ENCODE data around the gene CXCR6.

The CXCR6 gene

DNA sequence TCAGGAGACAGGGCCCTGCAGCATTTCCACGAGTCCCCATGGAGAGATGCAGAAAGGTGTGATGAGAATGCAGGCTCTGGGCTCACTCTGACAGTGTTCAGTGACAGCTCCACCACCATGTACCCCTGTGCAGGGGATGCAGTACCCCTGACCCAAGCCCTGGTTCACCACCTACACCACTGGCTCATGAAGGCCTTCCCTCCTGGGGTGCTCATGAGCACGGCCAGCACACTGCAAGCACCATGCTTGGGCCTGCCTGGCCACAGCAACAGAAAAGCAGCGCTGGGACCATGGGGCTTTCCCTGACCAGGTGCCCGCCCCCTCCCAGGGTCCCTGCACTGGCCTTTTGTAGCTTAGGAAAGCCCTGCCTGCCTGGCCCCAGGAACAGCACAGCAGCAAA is 6.2 kb downstream of the CXCR6 start:
- no peak for DNase-seq

DNA sequence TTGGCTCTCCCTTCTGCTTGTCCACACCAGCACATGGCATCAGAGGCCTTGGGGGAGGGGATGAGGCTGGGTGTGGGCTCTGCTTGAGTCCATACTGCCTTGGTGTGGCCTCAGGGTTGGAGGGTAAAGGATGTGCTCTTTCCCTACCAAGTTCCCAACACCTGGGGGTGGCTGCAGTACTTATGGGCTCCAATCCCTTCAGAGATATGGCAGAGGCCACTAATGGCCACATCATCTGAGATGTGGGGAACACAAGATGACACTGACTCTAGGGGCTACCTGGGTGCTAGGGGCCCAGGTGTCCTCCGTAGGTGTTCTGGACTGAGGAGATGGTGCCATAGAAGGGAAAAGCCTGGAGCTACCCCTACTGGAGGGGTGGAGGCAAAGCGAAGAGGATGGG is 6.9 kb downstream of the CXCR6 start:
- no peak for DNase-seq

- no peak for DNase-seq
These were observed 7.7 kb downstream of the CXCR6 start for GRCh38 chr3:45950686-45951600.

GRCh38 chr3:45951946-45952345 is 8.7 kb downstream of the CXCR6 start:
- no peak for DNase-seq

DNA sequence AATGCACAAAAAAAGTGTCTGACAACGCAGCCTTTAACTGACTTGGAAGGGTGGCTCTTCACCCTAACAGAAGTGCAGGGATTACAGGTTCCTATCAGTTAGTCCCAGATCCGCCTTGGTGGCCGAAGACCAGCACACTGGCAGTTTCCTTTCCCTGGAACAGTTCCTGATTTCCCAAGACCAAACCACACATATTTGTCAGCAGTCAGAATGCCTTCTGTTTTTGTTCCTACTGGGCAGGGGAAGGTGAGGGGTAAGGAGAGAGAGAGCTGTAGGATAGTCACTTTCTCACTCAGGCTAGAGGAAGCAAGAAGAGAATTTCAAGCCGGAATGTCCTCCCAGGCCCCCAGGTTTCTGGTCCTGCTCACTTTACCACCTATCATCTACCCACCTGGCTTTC is 9.2 kb downstream of the CXCR6 start:
- no peak for DNase-seq

- DNase-seq: no peak
These were observed 10.3 kb downstream of the CXCR6 start for GRCh38 chr3:45953536-45953935.

GRCh38 chr3:45954306-45954705 is 11.0 kb downstream of the CXCR6 start:
- no peak for DNase-seq

DNA sequence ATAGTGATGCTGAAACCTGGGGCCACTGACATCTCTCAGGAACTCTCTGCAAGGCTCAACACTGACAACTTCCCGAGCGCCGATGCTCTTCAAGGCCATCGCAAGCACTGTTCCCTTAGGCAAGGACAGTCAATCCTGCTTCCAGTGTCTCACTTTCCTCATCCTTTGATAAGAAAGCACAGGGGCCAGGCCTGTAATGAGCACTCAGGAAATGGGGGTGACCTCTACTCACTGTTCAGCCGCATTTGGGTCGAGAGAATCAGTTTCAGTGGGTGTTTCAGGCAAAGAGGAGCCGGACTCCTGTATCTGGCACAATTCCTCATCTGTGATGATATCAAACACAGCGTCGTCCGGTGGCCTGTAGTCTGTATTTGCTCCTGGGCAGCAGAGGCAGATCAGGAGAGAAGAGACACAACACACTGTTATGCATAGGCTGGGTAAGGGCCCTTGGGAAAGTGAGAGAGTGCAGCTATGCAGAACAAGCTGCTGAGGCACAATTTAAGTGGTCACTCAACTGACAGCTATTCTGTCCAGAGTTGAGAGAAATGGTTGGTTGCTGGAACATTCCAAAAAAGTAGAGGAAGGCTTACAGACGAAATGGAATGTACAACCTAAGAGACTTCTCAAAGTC is 11.9 kb downstream of the CXCR6 start:
- DNase-seq: no peak

DNA sequence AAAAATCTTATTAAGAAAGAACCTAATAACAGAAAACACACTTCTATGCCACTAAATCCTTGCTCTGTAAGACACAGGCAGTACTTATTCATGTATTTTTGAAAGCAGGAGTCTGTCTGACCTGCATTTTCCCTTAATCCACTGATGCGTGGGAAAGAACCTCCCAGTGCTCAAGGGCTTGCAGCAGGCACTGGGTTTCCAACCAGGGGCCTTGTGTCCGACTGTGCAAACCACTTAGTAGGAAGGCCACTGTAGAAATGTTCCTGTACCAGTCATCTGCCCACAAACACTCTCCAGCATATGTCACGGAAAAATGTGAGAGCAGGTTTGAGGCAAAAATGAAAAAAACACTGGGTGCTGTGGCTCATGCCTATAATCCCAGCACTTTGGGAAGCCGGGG is 12.4 kb downstream of the CXCR6 start:
- DNase-seq: no peak

- DNase-seq: no peak
These were observed 14.3 kb downstream of the CXCR6 start for GRCh38 chr3:45957586-45957985.

DNA sequence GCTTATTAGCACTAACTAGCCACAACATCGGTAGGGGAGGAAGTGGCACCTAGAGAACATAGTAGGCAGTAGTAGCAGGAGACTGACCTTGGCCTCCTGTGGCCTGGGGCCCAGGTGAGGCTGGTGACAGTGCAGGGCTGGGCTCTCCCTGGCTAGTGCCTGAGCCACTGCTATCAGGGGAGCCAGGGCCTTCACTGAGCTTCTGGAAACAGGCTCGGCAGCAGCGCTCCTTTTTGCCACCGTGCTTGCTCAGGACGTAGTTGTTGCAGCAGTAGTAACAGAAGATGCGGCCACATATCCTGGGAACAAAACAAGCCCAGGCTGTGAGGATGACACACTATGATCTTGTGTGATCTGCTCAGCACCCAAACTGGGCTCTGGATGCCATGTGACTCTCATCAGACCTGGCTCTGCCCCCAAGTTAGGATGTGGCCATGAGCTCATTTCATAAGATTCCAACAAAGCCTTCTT is 15.1 kb downstream of the CXCR6 start:
- DNase-seq: no peak

DNA sequence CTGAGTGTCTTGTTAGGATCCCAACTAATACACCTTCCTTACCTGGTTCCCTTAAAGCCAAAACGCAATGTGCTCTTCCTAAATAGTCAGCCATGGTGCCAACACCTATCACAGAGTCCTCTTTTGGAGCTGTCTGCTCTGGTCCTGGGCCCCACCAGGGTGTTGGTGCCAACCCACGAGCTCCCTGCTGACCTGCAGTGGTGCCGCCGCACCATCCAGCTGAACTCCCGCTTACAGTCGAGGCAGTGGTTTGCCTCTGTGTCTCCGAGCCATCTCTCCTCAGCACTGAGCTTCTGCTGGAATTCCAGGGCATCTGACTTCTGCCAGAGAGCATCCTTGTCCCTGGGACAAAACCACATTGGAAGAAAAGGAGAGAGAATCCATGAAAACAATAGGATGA is 15.9 kb downstream of the CXCR6 start:
- no peak for DNase-seq

- no peak for DNase-seq
These were observed 17.0 kb downstream of the CXCR6 start for GRCh38 chr3:45960289-45960688.

GRCh38 chr3:45962033-45962432 is 18.8 kb downstream of the CXCR6 start:
- DNase-seq: no peak

DNA sequence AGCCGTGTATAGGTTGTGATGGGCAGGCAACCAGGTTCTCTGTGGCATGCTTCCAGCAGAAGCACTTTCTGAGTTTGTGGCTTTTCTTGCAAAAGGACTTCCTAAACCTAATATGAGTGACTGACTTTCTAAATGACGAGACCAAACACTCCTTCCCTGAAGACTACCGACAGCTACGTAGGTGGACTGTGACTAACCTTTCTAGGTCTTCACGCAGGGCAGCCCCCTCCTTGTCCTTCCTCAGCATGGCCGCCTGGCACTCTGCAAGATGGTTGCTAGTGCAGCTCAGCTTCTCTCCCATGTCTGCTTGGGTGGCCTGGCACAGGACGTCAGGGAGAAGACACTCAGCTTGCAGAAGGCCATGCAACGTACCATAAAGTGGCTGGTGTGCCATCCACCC is 20.9 kb downstream of the CXCR6 start:
- no peak for DNase-seq

DNA sequence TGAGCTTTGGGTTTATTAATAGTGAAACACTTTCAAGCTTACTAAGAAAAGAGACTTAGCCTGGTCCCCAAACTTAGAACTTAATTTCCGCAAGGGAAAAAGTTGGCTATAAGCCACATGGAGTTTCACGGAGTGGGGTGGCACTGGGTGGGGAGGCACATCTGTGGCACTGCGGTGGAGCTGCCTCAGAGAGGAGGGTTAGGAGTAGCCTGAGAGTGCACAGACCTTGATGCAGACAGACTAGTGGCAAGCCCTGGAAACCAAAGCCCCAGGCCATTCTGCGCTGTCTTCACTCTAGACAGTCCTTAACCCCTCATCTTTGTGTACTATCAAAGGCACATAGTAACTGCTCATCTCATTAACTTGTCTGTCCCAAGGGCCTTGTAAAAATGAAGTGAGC is 22.0 kb downstream of the CXCR6 start:
- no peak for DNase-seq

GRCh38 chr3:45965653-45966052 is 22.4 kb downstream of the CXCR6 start:
- DNase-seq: no peak

DNA sequence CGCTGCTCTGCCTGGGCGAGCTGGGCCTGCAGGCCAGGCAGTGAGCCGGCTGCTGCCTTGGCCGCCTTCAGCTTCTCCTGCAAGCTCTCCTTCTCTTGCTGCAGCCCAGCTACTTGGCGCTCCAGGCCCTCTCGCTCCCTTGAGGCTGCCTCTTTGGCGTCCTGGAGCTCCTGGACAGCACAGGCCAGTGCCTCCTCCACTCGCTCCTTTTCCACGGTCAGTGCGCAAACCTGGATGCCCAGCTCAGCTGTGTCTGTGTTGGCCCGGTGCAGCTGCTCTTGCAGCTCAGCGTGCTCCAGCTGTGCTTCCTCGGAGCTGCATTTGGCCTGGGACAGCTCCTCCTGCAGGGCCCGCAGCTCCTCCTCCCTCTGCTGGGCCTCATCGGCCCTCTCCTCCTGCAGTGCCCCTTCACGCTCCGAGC is 23.1 kb downstream of the CXCR6 start:
- no peak for DNase-seq

- no peak for DNase-seq
These were observed 23.8 kb downstream of the CXCR6 start for GRCh38 chr3:45966950-45967640.

DNA sequence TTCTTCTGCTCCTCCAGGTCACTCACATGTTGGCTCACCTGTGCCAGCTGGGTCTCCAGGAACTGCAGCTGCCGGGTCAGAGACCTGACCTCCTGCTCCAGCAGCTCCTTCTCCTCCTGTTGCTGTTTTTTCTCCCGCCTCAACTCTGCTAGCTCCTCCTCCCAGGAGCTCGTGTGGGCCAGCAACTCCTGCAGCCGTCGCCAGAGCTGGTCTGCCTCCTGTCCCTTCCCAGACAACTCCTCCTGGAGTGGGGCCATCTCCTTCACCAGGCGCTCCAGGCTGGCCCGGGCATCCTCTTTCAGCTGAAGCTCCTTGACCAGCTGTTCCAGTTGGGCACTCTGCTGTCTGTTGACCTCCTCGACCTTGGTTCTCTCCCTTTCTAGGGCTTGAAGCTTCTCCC is 24.5 kb downstream of the CXCR6 start:
- DNase-seq: no peak

- no peak for DNase-seq
These were observed 24.9 kb downstream of the CXCR6 start for GRCh38 chr3:45968149-45968548.

GRCh38 chr3:45968706-45969105 is 25.4 kb downstream of the CXCR6 start:
- no peak for DNase-seq

DNA sequence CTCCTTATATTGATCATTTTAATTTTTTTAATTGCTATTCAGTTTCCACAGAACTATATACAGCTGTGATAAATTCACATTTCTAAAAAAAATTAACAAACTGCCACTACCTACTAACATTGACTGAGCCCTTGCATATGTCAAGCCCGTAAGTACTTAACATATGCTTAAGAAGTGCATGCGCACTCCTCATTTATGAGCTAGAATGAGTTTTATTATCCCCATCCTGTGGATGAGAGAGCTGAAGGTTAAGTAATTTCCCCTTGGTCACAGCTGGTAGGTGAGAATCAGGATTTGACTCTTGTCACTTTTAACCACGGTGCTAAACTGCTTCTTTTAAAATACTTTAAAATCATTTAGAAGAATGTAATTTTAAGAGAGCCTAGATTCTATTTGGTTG is 25.9 kb downstream of the CXCR6 start:
- DNase-seq: no peak

DNA sequence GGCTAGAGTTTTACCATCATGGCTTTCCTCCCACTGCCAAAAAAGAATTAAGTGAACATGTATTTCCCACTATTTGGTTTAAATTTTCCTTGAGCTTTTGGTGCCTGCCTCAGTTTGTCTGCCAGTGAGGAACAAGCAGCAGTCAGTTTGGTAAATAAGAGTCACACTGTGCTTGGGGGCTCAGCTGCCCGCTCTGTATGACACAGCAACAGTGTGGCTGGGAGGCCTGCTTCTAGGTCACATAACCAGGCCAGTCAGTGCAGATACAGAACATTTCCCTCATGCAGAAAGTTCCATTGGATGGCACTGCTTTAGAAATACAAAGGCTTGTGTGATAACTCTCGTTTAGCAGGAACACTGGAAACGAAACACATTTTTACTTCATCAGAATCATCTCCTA is 26.7 kb downstream of the CXCR6 start:
- no peak for DNase-seq
